ENCODE results near the gene SLC18A3.

SLC18A3 gene

DNA sequence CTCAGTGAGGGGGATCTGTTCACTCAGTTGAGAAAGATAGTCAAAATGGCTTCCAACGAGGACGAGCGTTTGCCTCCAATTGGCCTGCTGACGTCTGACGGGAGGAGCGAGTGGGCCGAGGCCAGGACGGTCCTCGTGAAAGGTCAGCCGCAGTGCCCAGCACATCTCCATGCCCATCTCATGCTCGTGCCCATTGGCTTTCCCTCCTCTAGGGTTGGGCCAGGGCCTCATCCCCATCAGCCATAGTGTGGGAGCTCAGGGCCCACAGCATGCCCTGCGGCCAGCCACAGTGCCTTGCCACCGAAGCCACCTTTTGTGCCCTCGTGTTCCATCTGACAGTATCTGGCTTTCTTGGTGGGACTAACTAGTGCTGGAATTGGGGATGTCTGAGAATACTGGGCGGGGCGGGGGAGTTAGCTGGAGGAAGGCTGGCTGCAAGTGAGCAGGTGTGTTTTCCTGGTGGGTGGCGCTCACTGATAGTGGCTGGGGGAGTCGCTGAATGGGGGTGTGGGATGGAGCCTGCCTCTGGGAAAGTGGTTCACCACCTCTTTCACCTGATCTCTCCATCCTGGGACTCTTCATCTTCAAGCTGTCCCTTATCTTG lies 17.6 kb downstream of the SLC18A3 start:
- no peak for DNase-seq (ENCODE audit: low read depth in 1 of 2, low spot score in 1 of 2)
- in situ Hi-C loops (cut with HindIII; ENCODE audit: low pct_unique_long_range_greater_than_20kb, low sequenced_read_pairs) = no loop called here
- no peak for TF ChIP-seq JUND (IDR thresholded peaks at IDR 0.05; ENCODE audit: low read depth)

DNA sequence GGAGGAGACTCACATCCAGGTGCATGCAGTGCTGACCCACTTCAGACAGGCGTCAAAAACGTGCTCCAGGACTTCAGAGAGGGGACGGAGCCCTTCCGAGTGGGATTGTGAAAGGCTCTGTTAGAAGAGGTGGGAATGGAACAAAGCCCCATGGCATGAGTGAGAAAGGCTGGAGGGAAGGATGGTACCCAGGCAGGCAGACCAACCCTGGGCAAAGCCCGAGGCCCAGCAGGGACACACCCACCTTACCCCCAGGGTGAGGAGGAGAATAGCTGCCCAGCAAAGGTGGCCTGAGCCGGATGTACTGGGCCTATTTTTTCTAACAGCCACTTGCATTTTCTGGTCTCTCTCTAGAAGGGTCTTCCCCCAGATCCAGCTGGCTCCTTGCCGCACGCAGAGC lies 18.5 kb downstream of the SLC18A3 start:
- DNase-seq (ENCODE audit: low read depth in 1 of 2, low spot score in 1 of 2) = no peak
- no peak for TF ChIP-seq JUND (IDR thresholded peaks at IDR 0.05; ENCODE audit: low read depth)
- in situ Hi-C loops (cut with HindIII; ENCODE audit: low pct_unique_long_range_greater_than_20kb, low sequenced_read_pairs) = no loop called here

DNA sequence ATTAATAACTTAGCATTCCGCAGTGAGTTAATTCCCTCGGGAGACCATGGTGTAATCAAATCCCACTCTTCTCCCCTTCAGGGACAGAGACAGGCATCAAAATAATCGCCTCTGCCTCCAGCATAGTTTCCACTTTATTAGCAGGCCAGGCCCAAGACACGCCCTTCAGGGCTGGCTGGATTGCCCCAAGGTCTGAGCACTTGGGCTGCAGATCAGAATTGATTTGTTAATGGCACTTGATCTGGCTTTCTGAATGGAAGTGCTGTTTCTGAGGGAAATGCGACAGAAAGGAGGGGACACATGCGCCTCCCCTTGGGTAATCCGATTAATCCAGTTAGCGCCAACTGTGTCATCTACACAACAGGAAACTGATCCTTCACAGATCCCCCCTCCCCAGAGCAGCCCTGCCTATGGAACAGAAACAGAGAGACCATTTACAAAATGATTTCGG lies 19.3 kb downstream of the SLC18A3 start:
- in situ Hi-C loops (cut with HindIII; ENCODE audit: low pct_unique_long_range_greater_than_20kb, low sequenced_read_pairs) = no loop called here
- DNase-seq (ENCODE audit: low read depth in 1 of 2, low spot score in 1 of 2) = no peak
- no peak for TF ChIP-seq JUND (IDR thresholded peaks at IDR 0.05; ENCODE audit: low read depth)

GRCh38 chr10:49631975-49632374 lies 21.9 kb downstream of the SLC18A3 start:
- no peak for TF ChIP-seq JUND (IDR thresholded peaks at IDR 0.05; ENCODE audit: low read depth)
- DNase-seq (ENCODE audit: low read depth in 1 of 2, low spot score in 1 of 2) = no peak
- in situ Hi-C loops (cut with HindIII; ENCODE audit: low pct_unique_long_range_greater_than_20kb, low sequenced_read_pairs) = no loop called here

DNA sequence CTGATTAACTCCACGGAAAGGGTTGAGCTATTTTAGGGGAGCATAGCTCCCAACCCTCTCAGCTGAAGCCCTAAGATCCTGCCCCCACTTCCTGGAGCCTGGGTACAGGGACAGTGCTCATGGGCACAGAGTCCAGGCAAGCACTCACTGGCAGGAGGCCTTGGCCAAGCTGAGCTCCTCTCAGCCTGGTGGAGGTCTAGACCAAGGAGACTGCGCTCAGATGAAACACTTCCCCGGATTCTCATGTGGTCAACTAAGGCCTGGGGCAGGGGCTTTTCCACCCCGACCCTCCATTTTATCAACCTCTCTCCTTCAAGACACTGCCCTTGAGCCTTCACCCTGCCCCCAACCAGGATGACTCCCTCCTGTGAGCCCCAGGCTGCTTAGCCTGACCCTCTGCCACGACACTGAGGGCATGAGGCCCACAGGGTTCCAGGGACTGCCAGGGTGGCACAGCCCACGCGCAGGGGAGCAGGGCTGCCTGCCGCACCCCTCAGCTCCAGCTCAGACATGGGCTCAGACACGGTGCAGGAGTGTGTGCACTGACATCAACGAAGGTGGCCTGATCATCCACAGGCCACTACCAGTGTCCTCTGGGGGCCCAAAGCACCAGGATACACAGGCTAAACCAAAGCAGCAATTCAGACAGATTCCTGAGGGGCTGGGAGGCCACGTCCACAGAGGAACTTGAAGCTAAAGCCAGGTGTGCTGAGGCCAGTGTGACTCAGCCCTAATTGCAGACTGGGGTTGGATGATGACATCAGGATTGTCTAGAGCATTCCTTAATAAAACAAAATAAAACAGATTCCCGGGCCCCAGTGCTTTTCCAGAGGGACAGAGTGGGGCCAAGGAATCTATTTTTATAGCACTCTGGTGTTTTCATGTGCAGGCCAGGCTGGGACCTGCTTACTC lies 22.6 kb downstream of the SLC18A3 start:
- TF ChIP-seq JUND (IDR thresholded peaks at IDR 0.05; ENCODE audit: low read depth) = no peak
- no peak for DNase-seq (ENCODE audit: low read depth in 1 of 2, low spot score in 1 of 2)
- in situ Hi-C loops (cut with HindIII; ENCODE audit: low pct_unique_long_range_greater_than_20kb, low sequenced_read_pairs) = no loop called here

DNA sequence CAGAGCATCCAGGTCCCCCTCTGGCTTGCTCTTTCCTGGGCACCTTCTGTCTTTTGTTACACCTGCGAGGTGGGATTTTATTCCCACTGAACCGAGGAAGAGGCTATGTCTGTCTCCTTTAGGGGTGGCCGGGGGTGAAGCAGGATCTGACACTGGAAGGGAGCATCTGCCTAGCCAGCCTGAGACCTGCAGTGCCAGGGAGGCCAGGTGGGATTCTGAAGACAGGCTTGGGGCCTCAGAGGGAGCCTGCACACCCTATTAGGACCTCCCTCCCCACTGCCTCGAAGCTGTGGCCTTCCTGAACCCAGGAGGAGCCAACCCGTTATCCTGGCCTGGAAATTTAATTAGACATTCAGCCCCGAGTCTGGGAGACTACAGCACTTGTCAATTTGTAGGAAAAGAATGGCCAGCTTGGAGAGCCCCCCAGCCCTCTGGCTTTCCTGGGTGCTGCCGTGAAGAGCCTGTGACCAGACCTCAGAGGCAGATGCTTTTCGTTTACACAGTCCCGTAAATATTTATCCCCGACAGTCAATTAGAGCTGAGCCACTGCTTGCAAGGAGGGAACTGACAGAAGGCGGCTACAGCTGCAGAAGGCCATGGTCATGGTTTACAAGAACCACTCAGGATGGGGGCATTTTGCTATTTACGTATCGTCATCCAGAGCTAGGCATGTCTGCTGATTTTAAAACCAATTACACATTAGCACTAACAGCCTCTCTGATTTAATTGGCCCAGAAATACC lies 23.4 kb downstream of the SLC18A3 start:
- TF ChIP-seq JUND (IDR thresholded peaks at IDR 0.05; ENCODE audit: low read depth) = no peak
- in situ Hi-C loops (cut with HindIII; ENCODE audit: low pct_unique_long_range_greater_than_20kb, low sequenced_read_pairs) = no loop called here
- no peak for DNase-seq (ENCODE audit: low read depth in 1 of 2, low spot score in 1 of 2)

GRCh38 chr10:49634069-49634660 lies 24.1 kb downstream of the SLC18A3 start:
- no peak for TF ChIP-seq JUND (IDR thresholded peaks at IDR 0.05; ENCODE audit: low read depth)
- in situ Hi-C loops (cut with HindIII; ENCODE audit: low pct_unique_long_range_greater_than_20kb, low sequenced_read_pairs) = no loop called here
- no peak for DNase-seq (ENCODE audit: low read depth in 1 of 2, low spot score in 1 of 2)

GRCh38 chr10:49642311-49642710 lies 32.2 kb downstream of the SLC18A3 start:
- in situ Hi-C loops (cut with HindIII; ENCODE audit: low pct_unique_long_range_greater_than_20kb, low sequenced_read_pairs) = no loop called here
- no peak for TF ChIP-seq JUND (IDR thresholded peaks at IDR 0.05; ENCODE audit: low read depth)
- DNase-seq (ENCODE audit: low read depth in 1 of 2, low spot score in 1 of 2) = no peak

- DNase-seq (ENCODE audit: low read depth in 1 of 2, low spot score in 1 of 2) = no peak
- in situ Hi-C loops (cut with HindIII; ENCODE audit: low pct_unique_long_range_greater_than_20kb, low sequenced_read_pairs) = no loop called here
- no peak for TF ChIP-seq JUND (IDR thresholded peaks at IDR 0.05; ENCODE audit: low read depth)
Observed at GRCh38 chr10:49643241-49644034, 33.3 kb downstream of the SLC18A3 start.

- in situ Hi-C loops (cut with HindIII; ENCODE audit: low pct_unique_long_range_greater_than_20kb, low sequenced_read_pairs) = no loop called here
- DNase-seq (ENCODE audit: low read depth in 1 of 2, low spot score in 1 of 2) = no peak
- TF ChIP-seq JUND (IDR thresholded peaks at IDR 0.05; ENCODE audit: low read depth) = no peak
Observed at GRCh38 chr10:49644035-49644646, 34.0 kb downstream of the SLC18A3 start.

GRCh38 chr10:49645417-49645816 lies 35.3 kb downstream of the SLC18A3 start:
- TF ChIP-seq JUND (IDR thresholded peaks at IDR 0.05; ENCODE audit: low read depth) = no peak
- in situ Hi-C loops (cut with HindIII; ENCODE audit: low pct_unique_long_range_greater_than_20kb, low sequenced_read_pairs) = no loop called here
- no peak for DNase-seq (ENCODE audit: low read depth in 1 of 2, low spot score in 1 of 2)
